WTC11 (cell line): ENCODE measurements around the gene RIMBP2. TPM values are rescaled to one million over a fixed set of nuclear protein-coding genes. Genes with fewer than 3 reads are reported as not detected.

Experiments
- ATAC-seq: fragments of 200-7000 bp; cut with Tn5 transposase; 2 replicates; pipeline ENCODE4 v1.10.0; 2021; ENCODE audit warnings: mild to moderate bottlenecking, moderate library complexity
- CTCF ChIA-PET: fragments of 300-600 bp; sonication (Branson Sonifier 250); formaldehyde crosslinking; loops from one replicate; lab custom pipeline; 2021; ENCODE audit warnings: antibody characterized with exemption; lab: Charles Lee
- POLR2A ChIA-PET: fragments of 350-600 bp; sonication (Branson Sonifier 250); formaldehyde crosslinking; loops from one replicate; lab custom pipeline; 2021; ENCODE audit warnings: antibody characterized with exemption; lab: Charles Lee
- DNase-seq: peaks from one replicate; pipeline ENCODE4 v3.0.0; 2021; ENCODE audit warnings: low spot score
- H3K27ac Mint-ChIP-seq: 2 replicates; pipeline ENCODE4 v1.8.0; 2021; ENCODE audit warnings: mixed read lengths
- H3K27me3 Mint-ChIP-seq: 2 replicates; pipeline ENCODE4 v1.8.0; 2021; ENCODE audit warnings: low read depth, mild to moderate bottlenecking, moderate library complexity, mixed read lengths
- H3K36me3 Mint-ChIP-seq: 2 replicates; pipeline ENCODE4 v1.8.0; 2021; ENCODE audit warnings: mixed read lengths
- H3K4me1 Mint-ChIP-seq: 2 replicates; pipeline ENCODE4 v1.8.0; 2022; ENCODE audit warnings: mixed read lengths
- H3K4me3 Mint-ChIP-seq: 2 replicates; pipeline ENCODE4 v1.8.0; 2021; ENCODE audit warnings: mild to moderate bottlenecking, moderate library complexity, mixed read lengths
- H3K9me3 Mint-ChIP-seq: 2 replicates; pipeline ENCODE4 v1.8.0; 2021; ENCODE audit warnings: mixed read lengths
- ARID4B ChIP-seq: sonication (generic); formaldehyde crosslinking; IDR thresholded peaks from 2 replicates; pipeline ENCODE4 v1.8.0; 2023; ENCODE audit warnings: missing genetic modification reagents, mild to moderate bottlenecking, borderline replicate concordance
- E2F1 ChIP-seq: sonication (generic); formaldehyde crosslinking; IDR thresholded peaks from 2 replicates; pipeline ENCODE4 v1.8.0; 2022; ENCODE audit warnings: mild to moderate bottlenecking, missing genetic modification reagents
- ERG ChIP-seq: fragments of 250-450 bp; sonication (Bioruptor Pico); IDR thresholded peaks from 2 replicates; pipeline ENCODE4 v1.8.0; 2021; ENCODE audit warnings: mild to moderate bottlenecking
- GABPB1 ChIP-seq: sonication (generic); formaldehyde crosslinking; IDR thresholded peaks from 2 replicates; pipeline ENCODE4 v1.8.1; 2023; ENCODE audit warnings: mild to moderate bottlenecking, missing genetic modification reagents
- IRF2 ChIP-seq: sonication (generic); formaldehyde crosslinking; IDR thresholded peaks from 2 replicates; pipeline ENCODE4 v1.8.0; 2022; ENCODE audit warnings: low read depth, missing genetic modification reagents, borderline replicate concordance
- JUN ChIP-seq: sonication (generic); formaldehyde crosslinking; IDR thresholded peaks from 2 replicates; pipeline ENCODE4 v1.8.0; 2023; ENCODE audit warnings: mild to moderate bottlenecking, missing genetic modification reagents
- NR1H2 ChIP-seq: sonication (generic); formaldehyde crosslinking; IDR thresholded peaks from 2 replicates; pipeline ENCODE4 v1.9.0; 2021; ENCODE audit warnings: mild to moderate bottlenecking, moderate library complexity, missing genetic modification reagents
- OVOL2 ChIP-seq: fragments of 250-450 bp; sonication (Bioruptor Pico); IDR thresholded peaks from 2 replicates; pipeline ENCODE4 v1.9.0; 2021; ENCODE audit warnings: mild to moderate bottlenecking, borderline replicate concordance
- RORB ChIP-seq: fragments of 250-450 bp; sonication (Bioruptor Pico); IDR thresholded peaks from 2 replicates; pipeline ENCODE4 v1.9.0; 2021; ENCODE audit warnings: mild to moderate bottlenecking
- SMAD4 ChIP-seq: sonication (generic); formaldehyde crosslinking; IDR thresholded peaks from 2 replicates; pipeline ENCODE4 v1.8.0; 2022; ENCODE audit warnings: mild to moderate bottlenecking, missing genetic modification reagents
- ZBTB21 ChIP-seq: sonication (generic); formaldehyde crosslinking; IDR thresholded peaks from 2 replicates; pipeline ENCODE4 v1.8.1; 2023; ENCODE audit warnings: mild to moderate bottlenecking, missing genetic modification reagents, borderline replicate concordance
- ZBTB43 ChIP-seq: sonication (generic); formaldehyde crosslinking; IDR thresholded peaks from 2 replicates; pipeline ENCODE4 v1.8.1; 2023; ENCODE audit warnings: mild to moderate bottlenecking, missing genetic modification reagents
- ZNF219 ChIP-seq: sonication (generic); formaldehyde crosslinking; IDR thresholded peaks from 2 replicates; pipeline ENCODE4 v1.8.0; 2023; ENCODE audit warnings: missing genetic modification reagents, mild to moderate bottlenecking, borderline replicate concordance
- ZNF232 ChIP-seq: sonication (generic); formaldehyde crosslinking; IDR thresholded peaks from 2 replicates; pipeline ENCODE4 v1.8.0; 2022; ENCODE audit warnings: mild to moderate bottlenecking, missing genetic modification reagents
- ZNF416 ChIP-seq: fragments of 250-450 bp; sonication (Bioruptor Pico); IDR thresholded peaks from 2 replicates; pipeline ENCODE4 v1.9.0; 2021; ENCODE audit warnings: mild to moderate bottlenecking, inconsistent platforms
- total RNA-seq: library from RNA; stranded (reverse); gene quantifications from 3 replicates; pipeline ENCODE4 v1.2.3, GENCODE V29; 2021
- TF ChIP-seq, protein P1 (sequence below): sonication (generic); formaldehyde crosslinking; IDR thresholded peaks from 2 replicates; pipeline ENCODE4 v1.8.0; 2023; ENCODE audit warnings: missing genetic modification reagents
- TF ChIP-seq, protein P2 (sequence below): fragments of 250-450 bp; sonication (Bioruptor Pico); IDR thresholded peaks from 2 replicates; pipeline ENCODE4 v1.9.0; 2021; ENCODE audit warnings: mild to moderate bottlenecking
- TF ChIP-seq, protein P3 (sequence below): fragments of 200-600 bp; IDR thresholded peaks from 2 replicates; pipeline ENCODE4 v1.8.0; 2022; ENCODE audit warnings: antibody characterized with exemption

The RIMBP2 gene
- total RNA-seq, 1 experiment from 2014 or later: 2.6 TPM

DNA sequence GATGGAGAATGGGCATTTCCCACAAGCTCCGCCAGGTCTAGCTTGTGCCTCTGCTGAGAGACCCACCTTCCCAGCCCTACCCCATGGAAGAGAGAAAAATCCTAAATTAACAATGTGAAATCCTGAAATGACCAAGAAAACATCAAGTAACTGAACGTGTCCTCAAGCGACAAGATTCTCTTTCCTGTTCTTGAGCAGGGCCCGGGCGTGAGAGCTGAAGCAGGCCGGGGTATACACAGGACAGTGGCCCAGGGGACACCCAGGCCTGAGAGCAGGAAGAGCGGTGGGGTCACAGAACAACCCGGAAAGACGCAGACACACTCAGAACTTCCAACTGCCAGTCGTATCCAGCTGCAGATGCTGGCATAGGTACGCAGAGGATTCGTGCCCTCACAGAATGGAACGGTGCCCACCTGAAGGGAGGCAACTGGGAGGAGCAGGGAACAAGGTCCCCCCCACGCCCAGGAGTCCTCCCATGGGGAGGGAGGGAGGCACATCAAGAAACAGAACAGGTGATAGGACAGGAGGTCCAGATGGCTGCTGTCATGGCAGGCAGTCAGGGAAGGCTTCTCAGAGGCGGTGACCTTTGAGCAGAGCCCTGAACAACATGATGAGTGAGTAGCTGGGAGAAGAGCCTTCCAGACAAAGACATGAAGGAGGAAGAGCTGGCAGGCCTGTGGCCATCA is 9.1 kb downstream of the RIMBP2 start:
- Mint-ChIP-seq H3K36me3 (no peaks in the 10 kb centered on the region), H3K27ac (no peak overlapping the region), H3K4me1 (peaks cover 21% of the 10 kb centered on the region), H3K4me3 (no peak overlapping the region), H3K27me3 (peaks cover 4% of the 10 kb centered on the region), H3K9me3 (no peaks in the 10 kb centered on the region)
- ATAC-seq (no peak), DNase-seq (no peak)
- no peak for TF ChIP-seq ZNF232 (CRISPR knock-in tag)
- TF ChIP-seq SMAD4 (CRISPR knock-in tag): no peak
- no peak for TF ChIP-seq GABPB1
- TF ChIP-seq RORB (CRISPR knock-in tag): no peak
- no peak for TF ChIP-seq JUN (CRISPR knock-in tag)
- TF ChIP-seq ZBTB21 (CRISPR knock-in tag): no peak
- TF ChIP-seq ZNF416: no peak
- TF ChIP-seq ERG (CRISPR knock-in tag): no peak
- TF ChIP-seq E2F1 (CRISPR knock-in tag): no peak
- TF ChIP-seq OVOL2 (CRISPR knock-in tag): no peak
- no peak for TF ChIP-seq IRF2 (CRISPR knock-in tag)
- TF ChIP-seq, protein P1, sequence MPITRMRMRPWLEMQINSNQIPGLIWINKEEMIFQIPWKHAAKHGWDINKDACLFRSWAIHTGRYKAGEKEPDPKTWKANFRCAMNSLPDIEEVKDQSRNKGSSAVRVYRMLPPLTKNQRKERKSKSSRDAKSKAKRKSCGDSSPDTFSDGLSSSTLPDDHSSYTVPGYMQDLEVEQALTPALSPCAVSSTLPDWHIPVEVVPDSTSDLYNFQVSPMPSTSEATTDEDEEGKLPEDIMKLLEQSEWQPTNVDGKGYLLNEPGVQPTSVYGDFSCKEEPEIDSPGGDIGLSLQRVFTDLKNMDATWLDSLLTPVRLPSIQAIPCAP (CRISPR knock-in tag): no peak
- TF ChIP-seq ARID4B (CRISPR knock-in tag): no peak
- TF ChIP-seq ZNF219: no peak
- TF ChIP-seq, protein P2, sequence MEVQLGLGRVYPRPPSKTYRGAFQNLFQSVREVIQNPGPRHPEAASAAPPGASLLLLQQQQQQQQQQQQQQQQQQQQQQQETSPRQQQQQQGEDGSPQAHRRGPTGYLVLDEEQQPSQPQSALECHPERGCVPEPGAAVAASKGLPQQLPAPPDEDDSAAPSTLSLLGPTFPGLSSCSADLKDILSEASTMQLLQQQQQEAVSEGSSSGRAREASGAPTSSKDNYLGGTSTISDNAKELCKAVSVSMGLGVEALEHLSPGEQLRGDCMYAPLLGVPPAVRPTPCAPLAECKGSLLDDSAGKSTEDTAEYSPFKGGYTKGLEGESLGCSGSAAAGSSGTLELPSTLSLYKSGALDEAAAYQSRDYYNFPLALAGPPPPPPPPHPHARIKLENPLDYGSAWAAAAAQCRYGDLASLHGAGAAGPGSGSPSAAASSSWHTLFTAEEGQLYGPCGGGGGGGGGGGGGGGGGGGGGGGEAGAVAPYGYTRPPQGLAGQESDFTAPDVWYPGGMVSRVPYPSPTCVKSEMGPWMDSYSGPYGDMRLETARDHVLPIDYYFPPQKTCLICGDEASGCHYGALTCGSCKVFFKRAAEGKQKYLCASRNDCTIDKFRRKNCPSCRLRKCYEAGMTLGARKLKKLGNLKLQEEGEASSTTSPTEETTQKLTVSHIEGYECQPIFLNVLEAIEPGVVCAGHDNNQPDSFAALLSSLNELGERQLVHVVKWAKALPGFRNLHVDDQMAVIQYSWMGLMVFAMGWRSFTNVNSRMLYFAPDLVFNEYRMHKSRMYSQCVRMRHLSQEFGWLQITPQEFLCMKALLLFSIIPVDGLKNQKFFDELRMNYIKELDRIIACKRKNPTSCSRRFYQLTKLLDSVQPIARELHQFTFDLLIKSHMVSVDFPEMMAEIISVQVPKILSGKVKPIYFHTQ (CRISPR knock-in tag): no peak
- no peak for TF ChIP-seq ZBTB43
- TF ChIP-seq NR1H2 (CRISPR knock-in tag): no peak
- TF ChIP-seq, protein P3, sequence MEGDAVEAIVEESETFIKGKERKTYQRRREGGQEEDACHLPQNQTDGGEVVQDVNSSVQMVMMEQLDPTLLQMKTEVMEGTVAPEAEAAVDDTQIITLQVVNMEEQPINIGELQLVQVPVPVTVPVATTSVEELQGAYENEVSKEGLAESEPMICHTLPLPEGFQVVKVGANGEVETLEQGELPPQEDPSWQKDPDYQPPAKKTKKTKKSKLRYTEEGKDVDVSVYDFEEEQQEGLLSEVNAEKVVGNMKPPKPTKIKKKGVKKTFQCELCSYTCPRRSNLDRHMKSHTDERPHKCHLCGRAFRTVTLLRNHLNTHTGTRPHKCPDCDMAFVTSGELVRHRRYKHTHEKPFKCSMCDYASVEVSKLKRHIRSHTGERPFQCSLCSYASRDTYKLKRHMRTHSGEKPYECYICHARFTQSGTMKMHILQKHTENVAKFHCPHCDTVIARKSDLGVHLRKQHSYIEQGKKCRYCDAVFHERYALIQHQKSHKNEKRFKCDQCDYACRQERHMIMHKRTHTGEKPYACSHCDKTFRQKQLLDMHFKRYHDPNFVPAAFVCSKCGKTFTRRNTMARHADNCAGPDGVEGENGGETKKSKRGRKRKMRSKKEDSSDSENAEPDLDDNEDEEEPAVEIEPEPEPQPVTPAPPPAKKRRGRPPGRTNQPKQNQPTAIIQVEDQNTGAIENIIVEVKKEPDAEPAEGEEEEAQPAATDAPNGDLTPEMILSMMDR: no peak
- CTCF ChIA-PET: no interaction called here
- POLR2A ChIA-PET: no interaction called here
